DOHH2 (cell line): ENCODE measurements around the gene TMOD2.

ENCODE experiments used
- H3F3A ChIP-seq: fragments of 200-600 bp; sonication (generic), shearing (Covaris generic); 2 replicates; pipeline ENCODE4 v1.6.0; 2016; ENCODE audit warnings: antibody characterized with exemption, mild to moderate bottlenecking; ENCODE audit not compliant: control insufficient read depth, insufficient read depth
- H3K27ac ChIP-seq: fragments of 200-600 bp; sonication (generic); 2 replicates; pipeline ENCODE4 v1.5.1; 2014; ENCODE audit warnings: low read depth, mild to moderate bottlenecking, low read length, moderate library complexity
- H3K27me3 ChIP-seq: fragments of 200-600 bp; sonication (generic); 2 replicates; pipeline ENCODE4 v1.6.1; 2014; ENCODE audit warnings: mild to moderate bottlenecking, low read length, mixed read lengths; ENCODE audit not compliant: control insufficient read depth
- H3K36me3 ChIP-seq: fragments of 200-600 bp; sonication (generic); 2 replicates; pipeline ENCODE4 v1.6.1; 2014; ENCODE audit warnings: mild to moderate bottlenecking, low read length, moderate library complexity, mixed read lengths; ENCODE audit not compliant: control insufficient read depth
- H3K4me1 ChIP-seq: fragments of 200-600 bp; sonication (generic); 2 replicates; pipeline ENCODE4 v1.6.1; 2014; ENCODE audit warnings: mild to moderate bottlenecking, low read length, mixed read lengths; ENCODE audit not compliant: control insufficient read depth
- H3K4me2 ChIP-seq: fragments of 200-600 bp; sonication (generic); 2 replicates; pipeline ENCODE4 v1.6.0; 2014; ENCODE audit warnings: mild to moderate bottlenecking, low read length, moderate library complexity
- H3K4me3 ChIP-seq: fragments of 200-600 bp; sonication (generic); 2 replicates; pipeline ENCODE4 v1.5.1; 2014; ENCODE audit warnings: mild to moderate bottlenecking, low read length, mixed read lengths
- H3K79me2 ChIP-seq: fragments of 200-600 bp; sonication (generic); 2 replicates; pipeline ENCODE4 v1.6.1; 2014; ENCODE audit warnings: mild to moderate bottlenecking, low read length, mixed read lengths; ENCODE audit not compliant: control insufficient read depth
- H3K9me2 ChIP-seq: fragments of 200-600 bp; sonication (generic); replicated peaks from 2 replicates; pipeline ENCODE4 v1.6.1; 2014; ENCODE audit warnings: mild to moderate bottlenecking, low read length, mixed read lengths; ENCODE audit not compliant: control insufficient read depth
- H3K9me3 ChIP-seq: fragments of 200-600 bp; sonication (generic); 2 replicates; pipeline ENCODE4 v1.6.1; 2014; ENCODE audit warnings: antibody characterized with exemption, low read length, mixed read lengths; ENCODE audit not compliant: control insufficient read depth, insufficient read depth
- H4K20me1 ChIP-seq: fragments of 200-600 bp; sonication (generic); 2 replicates; pipeline ENCODE4 v1.6.0; 2014; ENCODE audit warnings: low read depth, mild to moderate bottlenecking, antibody characterized with exemption, low read length, moderate library complexity; ENCODE audit not compliant: control insufficient read depth, insufficient read depth
- EZH2phosphoT487 ChIP-seq: fragments of 200-600 bp; sonication (generic); IDR thresholded peaks from 2 replicates; pipeline ENCODE4 v1.6.1; 2017; ENCODE audit warnings: borderline replicate concordance, mild to moderate bottlenecking, antibody characterized with exemption, low read length, moderate library complexity, mixed read lengths
- TF ChIP-seq, protein P1 (sequence below): fragments of 200-600 bp; sonication (generic); IDR thresholded peaks from one replicate; pipeline ENCODE4 v1.5.1; 2014; ENCODE audit warnings: antibody characterized with exemption, mild to moderate bottlenecking, low read depth, low read length; ENCODE audit not compliant: poor library complexity, severe bottlenecking

TMOD2 gene

DNA sequence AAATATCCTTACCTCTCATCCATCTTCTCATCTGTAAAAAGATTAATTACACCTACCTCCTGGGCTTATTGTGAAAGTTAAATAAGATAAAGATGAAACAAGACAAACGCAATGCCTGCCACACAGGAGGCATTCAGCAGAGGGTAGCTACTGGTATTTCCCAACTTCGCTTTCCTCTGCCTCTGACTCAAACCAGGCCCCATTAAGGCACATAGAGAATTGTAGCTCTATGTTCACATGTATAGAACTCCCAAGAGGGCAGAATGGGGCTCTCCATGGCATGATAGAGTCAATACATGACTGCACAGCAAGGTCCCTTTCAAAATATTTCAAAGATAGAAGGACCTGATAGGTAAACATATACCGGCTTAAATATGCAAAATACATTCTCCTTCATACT is 15.3 kb upstream of the TMOD2 start:
- Histone ChIP-seq H3K9me3 (no peaks in the 10 kb centered on the region), H4K20me1 (0 out of 2 replicates have a peak, but pooled peaks cover 3% of the 10 kb centered on the region), H3K4me1 (peaks cover 38% of the 10 kb centered on the region), H3K9me2 (no peaks in the 10 kb centered on the region), H3K27ac (no peak overlapping the region), H3F3A (0 out of 2 replicates have a peak, but pooled peaks cover 3% of the 10 kb centered on the region), H3K79me2 (no peaks in the 10 kb centered on the region), H3K36me3 (no peaks in the 10 kb centered on the region), H3K27me3 (peaks cover 10% of the 10 kb centered on the region), H3K4me2 (peak overlapping the region; percentile 80), H3K4me3 (peak overlapping the region; percentile 76; the same call in 1 of the 2 replicates)
- TF ChIP-seq EZH2phosphoT487: no peak
- TF ChIP-seq, protein P1, sequence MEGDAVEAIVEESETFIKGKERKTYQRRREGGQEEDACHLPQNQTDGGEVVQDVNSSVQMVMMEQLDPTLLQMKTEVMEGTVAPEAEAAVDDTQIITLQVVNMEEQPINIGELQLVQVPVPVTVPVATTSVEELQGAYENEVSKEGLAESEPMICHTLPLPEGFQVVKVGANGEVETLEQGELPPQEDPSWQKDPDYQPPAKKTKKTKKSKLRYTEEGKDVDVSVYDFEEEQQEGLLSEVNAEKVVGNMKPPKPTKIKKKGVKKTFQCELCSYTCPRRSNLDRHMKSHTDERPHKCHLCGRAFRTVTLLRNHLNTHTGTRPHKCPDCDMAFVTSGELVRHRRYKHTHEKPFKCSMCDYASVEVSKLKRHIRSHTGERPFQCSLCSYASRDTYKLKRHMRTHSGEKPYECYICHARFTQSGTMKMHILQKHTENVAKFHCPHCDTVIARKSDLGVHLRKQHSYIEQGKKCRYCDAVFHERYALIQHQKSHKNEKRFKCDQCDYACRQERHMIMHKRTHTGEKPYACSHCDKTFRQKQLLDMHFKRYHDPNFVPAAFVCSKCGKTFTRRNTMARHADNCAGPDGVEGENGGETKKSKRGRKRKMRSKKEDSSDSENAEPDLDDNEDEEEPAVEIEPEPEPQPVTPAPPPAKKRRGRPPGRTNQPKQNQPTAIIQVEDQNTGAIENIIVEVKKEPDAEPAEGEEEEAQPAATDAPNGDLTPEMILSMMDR: no peak

DNA sequence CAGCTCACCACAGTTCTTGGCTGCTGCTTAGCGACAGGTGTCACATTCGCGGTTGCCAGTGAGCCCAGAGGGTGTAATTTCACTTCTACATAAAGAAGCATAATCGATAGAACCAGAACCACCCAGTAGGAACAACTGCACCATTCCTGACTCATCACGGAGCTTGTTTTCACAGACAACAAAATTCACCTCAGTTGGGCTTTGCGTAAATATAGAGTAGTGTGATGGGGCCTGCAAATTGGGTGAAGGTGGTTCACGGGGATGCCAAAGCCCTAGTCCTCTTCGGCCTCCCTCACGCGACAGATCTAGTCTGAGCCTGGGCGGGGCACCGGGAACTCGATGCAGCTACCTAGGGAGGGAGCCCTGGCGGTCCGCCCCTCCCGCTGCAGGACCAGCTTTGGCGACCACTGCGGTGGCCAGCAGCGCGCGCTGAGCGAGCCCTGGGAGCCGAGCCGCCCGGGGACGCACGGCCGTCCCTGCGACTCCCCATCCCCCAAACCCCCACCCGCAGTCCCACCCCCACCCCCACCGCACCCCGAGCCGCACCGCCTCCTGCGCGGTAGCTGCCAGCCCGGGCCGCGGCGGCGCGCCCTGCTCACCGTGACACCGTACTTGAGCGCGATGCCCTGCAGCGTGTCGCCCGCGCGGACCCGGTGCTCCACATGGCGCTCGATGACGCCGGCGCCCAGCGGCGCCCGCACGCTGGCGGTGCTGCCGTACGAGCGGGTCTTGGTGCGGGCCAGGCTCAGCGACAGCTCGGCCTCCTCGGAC is 14.5 kb upstream of the TMOD2 start:
- no peaks in the 10 kb centered on the region for H3K9me2 ChIP-seq
- H3K4me3 ChIP-seq: peak overlapping the region; percentile 76
- TF ChIP-seq EZH2phosphoT487: no peak
- TF ChIP-seq, protein P1: no peak
- H3K36me3 ChIP-seq: no peaks in the 10 kb centered on the region
- H3K27me3 ChIP-seq: peaks cover 10% of the 10 kb centered on the region
- peaks cover 29% of the 10 kb centered on the region for H3K4me1 ChIP-seq
- H3K79me2 ChIP-seq: no peaks in the 10 kb centered on the region
- no peaks in the 10 kb centered on the region for H4K20me1 ChIP-seq
- H3K27ac ChIP-seq: no peak overlapping the region
- no peaks in the 10 kb centered on the region for H3K9me3 ChIP-seq
- H3F3A ChIP-seq: 0 out of 2 replicates have a peak, but pooled peaks cover 3% of the 10 kb centered on the region
- H3K4me2 ChIP-seq: peak overlapping the region; percentile 80

DNA sequence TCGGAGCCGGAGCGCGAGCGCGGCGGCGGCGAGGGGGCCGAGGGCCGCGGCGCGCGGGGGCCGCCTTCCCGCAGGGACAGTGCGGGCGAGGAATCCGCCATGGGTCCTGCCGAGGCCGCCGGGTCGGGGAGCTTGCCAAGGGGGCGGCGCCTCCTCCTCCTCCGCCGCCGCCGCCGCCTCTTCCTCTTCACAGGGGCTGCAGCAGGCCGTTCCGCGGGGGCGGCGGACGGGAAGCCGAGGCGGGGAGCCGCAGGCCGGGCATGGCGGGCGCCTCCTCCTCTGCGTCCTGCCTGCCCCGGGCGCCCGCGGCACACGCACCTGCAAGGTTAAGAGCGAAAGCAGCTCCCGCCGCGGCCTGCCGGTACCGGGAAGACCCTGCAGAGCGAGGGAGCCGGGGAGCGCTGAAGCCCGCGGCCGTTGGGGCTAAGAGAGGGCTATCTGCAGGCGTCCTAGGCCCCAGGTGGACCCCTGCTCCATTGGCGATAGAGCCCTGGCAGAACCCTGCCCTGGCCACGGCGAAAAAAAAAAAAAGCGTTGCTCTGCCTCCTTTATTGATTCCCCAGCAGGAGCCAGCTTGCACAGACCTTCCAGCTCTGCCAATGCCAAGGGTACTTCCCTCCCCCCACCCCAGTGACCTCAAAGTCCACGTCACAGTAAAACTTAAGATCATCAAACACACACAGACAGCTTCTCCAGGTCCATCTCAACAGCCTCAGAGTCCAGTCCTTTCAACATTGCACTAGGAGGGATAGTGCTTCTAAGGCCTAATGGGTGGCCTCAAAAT is 13.7 kb upstream of the TMOD2 start, which contains the start of gene LYSMD2:
TSS of gene LYSMD2 (minus strand) at position 134 of the 784 bp plus-strand sequence. CDS start at position 101, 33 bp downstream.
- no peak within 1 kb of the TSS for H3K27ac ChIP-seq
- no peaks in the 10 kb centered on the region for H3K79me2 ChIP-seq
- no peaks in the 10 kb centered on the region for H3K9me2 ChIP-seq
- H3K9me3 ChIP-seq: no peaks in the 10 kb centered on the region
- H3K4me2 ChIP-seq: peak within 1 kb of the TSS; percentile 80
- TF ChIP-seq, protein P1: no peak
- no peak for TF ChIP-seq EZH2phosphoT487
- H3K27me3 ChIP-seq: peaks cover 10% of the 10 kb centered on the region
- peaks cover 22% of the 10 kb centered on the region for H3K4me1 ChIP-seq
- no peaks in the 10 kb centered on the region for H4K20me1 ChIP-seq
- no peaks in the 10 kb centered on the region for H3K36me3 ChIP-seq
- H3K4me3 ChIP-seq: peak within 1 kb of the TSS; percentile 76
- H3F3A ChIP-seq: 0 out of 2 replicates have a peak, but pooled peaks cover 3% of the 10 kb centered on the region
